Measurements from ENCODE around the gene ITPR3. TPM values are rescaled to one million over a fixed set of nuclear protein-coding genes. Genes with fewer than 3 reads are reported as not detected.

ITPR3 gene
- total and polyA plus RNA-seq, 8 donors, result 14.1 to 149 (median 65.6) TPM

GRCh38 chr6:33671744-33672072 lies 50.6 kb downstream of the ITPR3 start:
- Histone ChIP-seq H3K9me3 (no peaks in the 10 kb centered on the region), H3K27ac (no peak overlapping the region), H3K4me1 (peaks cover 0 to 20% (median 2%) of the 10 kb centered on the region in 4 donors), H3K27me3 (no peaks in the 10 kb centered on the region), H3K4me3 (no peak overlapping the region), H3K36me3 (peaks cover 55 to 100% (median 97%) of the 10 kb centered on the region in 4 donors)
- intact Hi-C loops (cut with DNase I; ENCODE audit: low total_unique reads), result no loop called here
- TF ChIP-seq POLR2AphosphoS5 (IDR thresholded peaks at IDR 0.05) (no peak), EP300 (IDR thresholded peaks at IDR 0.05) (no peak), POLR2A (IDR thresholded peaks at IDR 0.05) (no peak)
- TF ChIP-seq, protein P1, sequence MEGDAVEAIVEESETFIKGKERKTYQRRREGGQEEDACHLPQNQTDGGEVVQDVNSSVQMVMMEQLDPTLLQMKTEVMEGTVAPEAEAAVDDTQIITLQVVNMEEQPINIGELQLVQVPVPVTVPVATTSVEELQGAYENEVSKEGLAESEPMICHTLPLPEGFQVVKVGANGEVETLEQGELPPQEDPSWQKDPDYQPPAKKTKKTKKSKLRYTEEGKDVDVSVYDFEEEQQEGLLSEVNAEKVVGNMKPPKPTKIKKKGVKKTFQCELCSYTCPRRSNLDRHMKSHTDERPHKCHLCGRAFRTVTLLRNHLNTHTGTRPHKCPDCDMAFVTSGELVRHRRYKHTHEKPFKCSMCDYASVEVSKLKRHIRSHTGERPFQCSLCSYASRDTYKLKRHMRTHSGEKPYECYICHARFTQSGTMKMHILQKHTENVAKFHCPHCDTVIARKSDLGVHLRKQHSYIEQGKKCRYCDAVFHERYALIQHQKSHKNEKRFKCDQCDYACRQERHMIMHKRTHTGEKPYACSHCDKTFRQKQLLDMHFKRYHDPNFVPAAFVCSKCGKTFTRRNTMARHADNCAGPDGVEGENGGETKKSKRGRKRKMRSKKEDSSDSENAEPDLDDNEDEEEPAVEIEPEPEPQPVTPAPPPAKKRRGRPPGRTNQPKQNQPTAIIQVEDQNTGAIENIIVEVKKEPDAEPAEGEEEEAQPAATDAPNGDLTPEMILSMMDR (IDR thresholded peaks at IDR 0.05), result no peak
- DNase-seq, result no peak
- 94 to 100% (median 96%) methylated on average over 3 of the region's 3 CpGs for WGBS, 5 donors

- Histone ChIP-seq H3K4me3 (no peak overlapping the region), H3K9me3 (no peaks in the 10 kb centered on the region), H3K27ac (peak overlapping the region in 1 of 5 donors; percentile 49), H3K36me3 (peaks cover 54 to 100% (median 97%) of the 10 kb centered on the region in 4 donors), H3K27me3 (no peaks in the 10 kb centered on the region), H3K4me1 (peaks cover 0 to 20% (median 5%) of the 10 kb centered on the region in 4 donors)
- peak in 1 of 2 donors; percentile 58 for DNase-seq
- TF ChIP-seq POLR2AphosphoS5 (IDR thresholded peaks at IDR 0.05) (peak in 1 of 3 donors; percentile 67), POLR2A (IDR thresholded peaks at IDR 0.05) (no peak)
- TF ChIP-seq, protein P1 (IDR thresholded peaks at IDR 0.05), result peak in 3 of 7 experiments; percentile 13 to 47 (median 29)
- intact Hi-C loops (cut with DNase I; ENCODE audit: low total_unique reads), result no loop called here
- WGBS, 5 donors, result 2 to 80% (median 36%) methylated on average over 1 to 5 of the region's 5 CpGs
Observed at GRCh38 chr6:33672808-33673207, 51.7 kb downstream of the ITPR3 start.

DNA sequence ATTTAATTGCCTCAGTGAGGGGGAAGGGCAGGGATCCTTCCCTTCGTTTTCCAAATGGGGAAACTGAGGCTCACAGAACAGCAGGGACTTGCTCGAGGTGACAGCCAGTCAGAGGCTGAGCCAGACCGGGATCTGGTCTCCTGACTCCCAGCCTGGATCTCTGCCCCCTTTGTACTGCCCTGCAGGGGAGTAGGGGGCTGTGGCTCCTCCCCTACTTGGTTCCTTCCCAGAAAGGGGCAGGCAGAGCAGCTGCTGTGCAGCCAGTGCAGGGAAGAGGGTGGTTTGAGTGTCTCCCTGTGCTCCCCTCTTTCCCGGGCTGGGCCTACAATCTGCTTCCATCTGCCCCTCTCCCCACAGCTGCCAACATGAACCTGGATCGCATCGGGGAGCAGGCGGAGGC lies 52.7 kb downstream of the ITPR3 start:
- Histone ChIP-seq H3K4me1 (peaks cover 0 to 14% (median 5%) of the 10 kb centered on the region in 4 donors), H3K36me3 (peaks cover 62 to 100% (median 97%) of the 10 kb centered on the region in 4 donors), H3K9me3 (no peaks in the 10 kb centered on the region), H3K27ac (no peak overlapping the region), H3K4me3 (no peak overlapping the region), H3K27me3 (no peaks in the 10 kb centered on the region)
- TF ChIP-seq EP300 (IDR thresholded peaks at IDR 0.05), result no peak
- no peak for TF ChIP-seq POLR2A (IDR thresholded peaks at IDR 0.05)
- TF ChIP-seq POLR2AphosphoS5 (IDR thresholded peaks at IDR 0.05), result no peak
- TF ChIP-seq, protein P1 (IDR thresholded peaks at IDR 0.05), result no peak
- 74 to 89% (median 83%) methylated on average over 7 of the region's 7 CpGs for WGBS, 5 donors
- DNase-seq, result no peak
- intact Hi-C loops (cut with DNase I; ENCODE audit: low total_unique reads), result no loop called here

GRCh38 chr6:33675968-33676367 lies 54.8 kb downstream of the ITPR3 start:
- Histone ChIP-seq H3K27ac (no peak overlapping the region), H3K36me3 (peaks cover 60 to 100% (median 97%) of the 10 kb centered on the region in 4 donors), H3K4me3 (no peak overlapping the region), H3K4me1 (peaks cover 0 to 12% (median 5%) of the 10 kb centered on the region in 4 donors), H3K9me3 (no peaks in the 10 kb centered on the region), H3K27me3 (no peaks in the 10 kb centered on the region)
- DNase-seq, result no peak
- 87 to 97% (median 94%) methylated on average over 7 of the region's 7 CpGs for WGBS, 5 donors
- no peak for TF ChIP-seq POLR2A (IDR thresholded peaks at IDR 0.05)
- TF ChIP-seq EP300 (IDR thresholded peaks at IDR 0.05), result no peak
- TF ChIP-seq, protein P1 (IDR thresholded peaks at IDR 0.05), result no peak
- TF ChIP-seq POLR2AphosphoS5 (IDR thresholded peaks at IDR 0.05), result no peak
- intact Hi-C loops (cut with DNase I; ENCODE audit: low total_unique reads), result no loop called here
